ENCODE data around the gene NLGN1.
A peak's percentile ranks its signal among the peaks of the same experiment; 100 is the strongest.
"Not testable (repeated sequence)": the region's sequence is repeated elsewhere in the genome, so short reads cannot be mapped to it uniquely, and the experiment has no call there.

The NLGN1 gene

DNA sequence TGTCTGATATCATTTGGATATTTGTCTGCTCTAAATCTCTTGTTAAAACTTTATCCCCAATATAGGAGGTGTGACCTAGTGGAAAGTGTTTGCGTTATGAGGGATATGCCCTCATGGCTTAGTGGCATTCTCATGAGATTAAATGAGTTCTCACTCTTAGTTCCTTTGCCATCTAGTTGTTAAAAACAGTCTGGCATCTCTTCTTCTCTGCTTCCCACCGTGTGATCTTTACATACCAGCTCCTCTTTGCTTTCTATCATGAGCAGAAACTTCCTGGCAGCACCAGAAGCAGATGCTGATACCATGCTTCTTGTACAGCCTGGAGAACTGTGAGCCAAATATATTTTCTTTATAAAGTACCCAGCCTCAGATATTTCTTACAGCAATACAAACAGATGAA, 33.0 kb downstream of the NLGN1 start:
- DNase-seq: no peak

DNA sequence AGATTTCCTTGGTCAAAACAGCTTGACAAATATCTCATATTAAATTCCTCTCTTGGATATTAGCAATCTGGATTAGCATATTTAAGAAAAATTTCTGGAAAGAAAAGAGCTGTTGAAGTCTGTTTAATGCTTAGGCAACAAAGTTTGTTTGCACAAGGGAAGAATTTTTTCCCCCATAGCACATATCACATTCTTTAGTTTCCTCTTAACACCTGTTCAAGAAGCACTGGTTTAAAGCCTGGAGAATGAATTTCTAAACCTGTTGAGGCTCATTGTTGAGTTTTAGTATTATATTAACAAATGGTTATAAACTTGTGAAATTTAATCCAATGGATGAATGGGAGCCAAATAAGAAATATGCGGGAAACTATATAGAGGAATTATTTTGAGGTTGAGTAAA, 41.5 kb downstream of the NLGN1 start:
- no peak for DNase-seq

DNA sequence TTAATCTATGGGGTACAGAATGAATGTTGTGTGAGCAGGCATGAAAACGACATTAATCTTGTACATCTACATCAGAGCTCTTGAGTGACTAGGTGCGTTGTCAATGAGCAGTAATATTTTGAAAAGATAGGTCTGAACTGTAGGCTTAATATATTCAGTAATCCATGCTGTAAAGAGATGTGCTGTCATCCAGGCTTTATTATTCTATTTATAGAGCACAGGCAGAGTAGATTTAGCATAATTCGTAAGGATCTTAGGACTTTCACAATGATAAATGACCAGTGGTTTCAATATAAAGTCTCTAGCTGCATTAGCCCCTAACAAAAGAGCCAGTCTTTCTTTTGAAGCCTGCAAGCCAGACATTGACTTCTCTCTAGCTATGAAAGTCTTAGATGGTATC, 43.0 kb downstream of the NLGN1 start:
- no peak for DNase-seq

DNA sequence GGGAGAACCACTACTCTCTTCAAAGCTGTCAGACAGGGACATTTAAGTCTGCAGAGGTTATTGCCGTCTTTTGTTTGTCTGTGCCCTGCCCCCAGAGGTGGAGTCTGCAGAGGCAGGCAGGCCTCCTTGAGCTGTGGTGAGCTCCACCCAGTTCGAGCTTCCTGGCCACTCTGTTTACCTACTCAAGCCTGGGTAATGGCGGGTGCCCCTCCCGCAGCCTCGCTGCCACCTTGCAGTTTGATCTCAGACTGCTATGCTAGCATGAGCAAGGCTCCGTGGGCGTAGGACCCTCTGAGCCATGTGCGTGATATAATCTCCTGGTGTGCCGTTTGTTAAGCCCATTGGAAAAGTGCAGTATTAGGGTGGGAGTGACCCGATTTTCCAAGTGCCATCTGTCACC, 54.0 kb downstream of the NLGN1 start:
- DNase-seq: not testable (repeated sequence)

DNA sequence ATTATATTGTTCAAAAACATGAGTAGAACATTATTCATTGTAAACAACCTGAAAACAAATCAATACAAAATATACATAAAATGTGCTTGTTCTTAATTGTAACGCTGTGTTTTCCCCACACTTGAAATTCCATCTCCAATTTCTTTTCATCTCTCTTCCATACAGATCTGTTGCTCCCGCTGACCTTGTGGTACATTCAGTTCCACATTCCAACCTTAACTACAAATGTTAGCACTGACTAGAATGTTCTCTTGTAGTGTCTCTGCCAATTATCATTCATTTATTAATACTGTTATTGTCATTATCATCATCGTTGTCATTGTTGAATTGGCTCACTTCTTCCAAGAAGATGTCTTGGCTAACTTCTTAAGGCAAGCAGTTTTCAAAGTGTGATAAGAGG, 65.7 kb downstream of the NLGN1 start:
- DNase-seq: no peak

DNA sequence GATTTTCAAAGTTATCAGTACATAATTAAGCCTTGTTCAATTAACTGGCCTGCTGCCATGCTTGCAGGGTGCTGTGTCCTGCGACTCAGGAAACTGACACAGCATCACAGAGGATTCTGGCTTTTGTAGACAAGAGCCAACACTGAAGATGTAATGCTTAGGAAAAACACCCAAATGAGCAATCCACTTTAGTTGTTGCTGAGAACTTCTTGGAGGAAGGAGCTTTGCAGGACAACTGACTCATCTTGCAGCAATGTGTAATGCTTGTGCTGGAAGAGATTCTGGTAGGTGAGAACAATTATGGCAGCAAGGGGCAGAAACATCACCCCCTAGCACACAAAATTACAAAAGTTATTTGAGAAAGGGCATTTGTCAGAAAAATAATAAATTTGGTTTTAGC, 67.6 kb downstream of the NLGN1 start:
- no peak for DNase-seq

DNA sequence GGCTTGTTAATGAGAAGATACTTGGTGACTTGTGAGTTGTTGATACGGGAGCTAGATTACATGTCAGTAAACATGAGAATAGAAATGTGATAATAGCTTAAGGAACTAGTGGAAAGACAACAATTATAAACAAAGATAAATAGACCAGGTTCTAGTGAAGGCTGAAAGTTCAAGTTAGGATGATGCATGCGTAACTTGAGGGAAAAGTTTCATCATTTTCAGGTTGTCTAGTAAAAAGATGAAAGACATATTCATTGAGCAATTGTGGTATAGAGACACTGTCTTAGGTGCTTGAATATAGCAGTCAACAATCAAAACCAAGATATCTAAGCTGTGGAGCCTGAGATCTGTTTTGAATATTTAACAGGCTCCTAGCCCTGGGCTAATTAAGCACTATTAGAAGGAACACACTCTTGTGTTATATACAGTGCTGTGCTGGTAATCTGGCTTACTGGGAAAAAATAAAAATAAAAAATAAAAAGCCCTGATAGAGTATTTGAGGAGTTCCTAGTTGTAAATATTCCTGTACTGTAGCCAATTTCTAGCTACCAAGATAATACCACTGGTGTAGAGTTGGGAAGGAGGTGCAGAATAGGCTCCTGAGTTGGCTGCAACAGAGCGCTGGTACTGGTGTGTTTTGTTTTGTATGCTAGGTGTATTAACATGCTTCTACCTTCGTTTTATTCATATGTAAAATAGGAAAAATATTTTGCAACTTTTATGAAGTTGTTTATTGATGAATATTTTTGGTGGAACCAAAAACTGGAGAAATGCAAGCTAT, 68.5 kb downstream of the NLGN1 start:
- DNase-seq: no peak

DNA sequence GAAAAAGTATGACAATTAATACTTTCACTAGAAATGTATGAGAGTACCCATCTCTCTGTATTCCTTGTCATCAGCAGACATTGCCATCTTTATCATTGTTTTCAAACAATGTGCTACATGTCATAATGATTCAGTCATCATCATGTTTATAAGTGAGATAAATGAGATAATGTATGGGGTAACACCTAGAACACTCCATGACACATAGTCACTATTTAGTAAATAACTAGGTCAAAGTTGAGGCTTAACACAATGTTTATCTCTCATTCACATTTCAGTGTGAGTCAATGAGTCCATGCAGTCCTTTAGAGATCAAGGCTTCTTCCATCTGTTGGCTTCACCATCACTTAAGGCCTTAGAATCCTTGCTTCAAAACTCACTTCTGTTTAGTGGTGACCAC, 70.0 kb downstream of the NLGN1 start:
- no peak for DNase-seq

DNA sequence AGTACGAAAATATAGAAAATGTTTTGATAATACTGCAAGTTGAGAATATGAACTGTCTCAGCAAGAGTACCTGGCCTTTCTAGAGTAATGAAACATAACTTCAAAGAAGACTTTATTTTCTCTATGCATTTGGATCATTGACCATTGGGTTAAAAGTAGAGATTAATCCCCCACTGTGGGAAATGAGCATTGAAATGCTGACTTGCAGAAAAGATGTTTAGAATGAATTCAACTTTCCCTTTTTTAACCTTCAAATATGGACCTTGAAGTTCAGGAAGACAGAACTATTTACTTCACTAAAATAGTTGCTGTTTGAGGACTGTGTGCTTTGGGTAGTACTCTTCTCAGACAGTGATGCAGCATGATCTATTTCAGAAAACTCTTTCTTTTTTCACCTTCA, 75.7 kb downstream of the NLGN1 start:
- no peak for DNase-seq

DNA sequence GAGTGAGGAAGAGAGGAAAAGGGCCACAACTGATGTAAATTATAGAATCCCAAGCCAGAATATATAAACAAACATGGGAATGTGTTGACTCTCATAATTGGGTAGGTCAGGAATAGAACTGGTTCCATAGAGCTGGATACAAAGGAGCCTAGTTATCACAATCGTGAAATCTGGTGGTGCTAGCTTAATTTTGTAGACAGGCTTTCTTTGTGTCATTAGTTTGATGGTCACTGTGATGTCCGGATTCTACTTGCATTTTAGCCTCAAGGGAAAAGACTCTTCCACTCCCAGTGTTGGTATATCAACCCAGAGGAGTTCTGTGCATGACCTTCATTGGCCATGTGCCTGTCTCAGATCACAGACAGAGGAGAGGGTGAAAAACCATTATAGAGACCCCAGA, 81.8 kb downstream of the NLGN1 start:
- DNase-seq: no peak

DNA sequence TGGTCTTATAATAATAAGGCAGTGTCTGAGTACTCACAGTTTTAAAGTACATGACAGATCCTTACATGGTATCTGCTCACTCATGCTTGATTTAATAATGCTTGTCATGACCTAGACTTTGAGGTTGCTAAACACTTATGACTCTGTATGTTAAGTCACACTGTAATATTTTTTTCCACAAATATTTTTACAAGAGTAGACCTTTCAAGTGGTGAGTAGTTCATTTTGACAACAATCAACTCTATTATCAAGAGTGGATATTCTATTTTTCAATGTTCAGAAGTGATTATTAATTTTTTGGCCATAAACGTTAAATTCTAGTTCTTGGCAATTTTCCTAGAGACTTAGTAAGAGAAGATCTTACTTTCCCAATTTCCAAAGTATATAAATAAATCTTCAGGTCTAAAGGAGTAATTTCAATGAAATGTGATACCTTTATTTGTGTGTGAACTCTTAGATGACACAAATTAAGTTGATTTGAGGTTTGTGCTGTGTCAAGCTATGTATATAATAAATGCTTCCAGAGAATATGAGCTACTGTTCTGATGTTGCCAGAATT, 104.5 kb downstream of the NLGN1 start:
- no peak for DNase-seq

DNA sequence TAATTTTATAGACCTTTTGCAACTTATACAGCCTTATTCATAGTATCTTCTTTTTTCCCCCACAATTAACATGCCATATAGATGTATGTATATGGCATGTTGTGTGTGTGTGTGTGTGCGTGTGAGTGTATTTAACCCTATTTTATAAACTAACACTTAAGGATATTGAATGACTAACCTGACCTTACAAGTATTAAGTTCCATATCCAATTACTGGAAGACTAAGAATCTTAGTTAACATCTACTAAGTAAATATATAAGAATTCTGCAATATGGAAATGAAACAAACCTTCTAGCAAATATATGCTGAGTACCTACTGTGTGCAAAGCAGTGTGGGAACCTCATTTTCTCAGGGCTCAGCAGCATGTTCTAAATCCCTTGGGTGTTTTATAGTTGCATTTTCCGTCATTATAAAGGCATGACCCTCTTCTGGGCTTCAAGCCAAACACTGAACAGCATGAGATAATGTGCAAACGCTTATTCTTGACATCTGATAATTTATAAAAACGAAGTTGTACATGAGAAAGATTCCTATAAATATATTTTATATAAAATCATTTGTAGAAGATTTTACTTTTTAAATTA, 105.5 kb downstream of the NLGN1 start:
- DNase-seq: no peak

DNA sequence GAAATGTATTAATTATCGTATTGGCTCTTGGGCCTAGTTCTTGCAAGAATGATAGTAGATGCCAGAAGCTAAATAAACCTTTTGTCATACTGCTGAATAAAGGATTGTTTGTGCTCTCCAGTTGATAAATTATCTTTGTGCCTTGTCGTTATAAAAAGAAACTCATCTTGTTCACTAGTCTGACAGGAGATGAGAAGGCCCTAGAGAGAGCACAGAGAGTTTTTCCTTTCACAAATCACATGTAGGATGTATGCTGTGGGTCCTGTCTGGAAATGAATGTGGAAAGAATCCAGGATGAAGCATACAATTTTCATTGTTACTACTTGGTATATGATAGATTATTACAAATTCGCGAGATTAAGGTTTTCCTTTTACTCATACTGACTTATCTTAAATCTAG, 113.0 kb downstream of the NLGN1 start:
- no peak for DNase-seq

DNA sequence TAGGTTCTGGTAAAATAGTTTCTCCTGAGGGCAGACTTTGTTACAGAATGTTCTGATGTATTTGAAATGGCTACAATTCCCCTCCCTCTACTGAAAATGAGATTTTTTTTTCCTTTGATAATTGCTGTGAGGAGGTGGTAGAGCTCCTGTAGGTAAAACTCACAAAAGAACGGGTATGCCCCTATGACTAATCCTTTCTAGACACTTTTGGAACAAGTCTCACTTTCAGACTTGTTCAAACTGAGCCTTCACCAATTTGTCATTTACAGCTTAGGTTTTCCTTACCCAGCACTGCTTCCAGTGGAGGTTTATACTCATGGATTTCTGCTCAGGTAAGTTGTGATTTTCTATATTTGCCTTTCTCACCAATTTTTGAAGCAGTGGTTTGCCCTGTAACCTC, 115.6 kb downstream of the NLGN1 start:
- DNase-seq: no peak

DNA sequence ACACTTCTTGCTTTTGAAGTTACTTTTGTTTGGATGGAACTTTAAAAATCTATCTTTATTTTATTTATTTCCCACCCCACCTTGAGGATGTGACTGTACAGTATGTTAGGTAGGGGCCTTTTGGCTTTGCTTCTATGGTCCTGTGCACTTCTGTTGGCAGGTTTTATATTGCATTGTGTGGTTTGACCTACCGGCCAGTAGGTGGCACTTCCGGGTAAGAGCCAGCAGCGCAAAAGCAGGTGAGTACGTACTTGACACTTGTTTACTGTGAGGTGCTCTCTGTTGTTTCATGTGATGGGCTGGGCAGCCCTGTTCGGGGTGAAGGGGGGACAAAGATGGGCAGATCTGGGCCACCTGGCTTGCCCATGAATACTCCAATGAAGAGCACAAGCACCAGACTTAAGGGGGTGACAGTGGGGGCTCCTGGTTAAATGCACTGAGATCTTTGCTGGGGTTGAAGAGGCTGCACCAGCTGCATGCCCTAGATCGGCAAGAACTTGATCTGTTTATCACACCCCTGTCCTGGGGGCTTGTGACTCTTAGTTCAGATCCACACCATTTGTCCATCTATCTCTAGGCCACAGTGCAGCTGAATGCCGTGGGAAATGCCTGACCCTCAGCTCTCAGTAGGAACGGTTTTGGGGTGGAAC, 131.6 kb downstream of the NLGN1 start:
- peak; percentile 41 for DNase-seq

DNA sequence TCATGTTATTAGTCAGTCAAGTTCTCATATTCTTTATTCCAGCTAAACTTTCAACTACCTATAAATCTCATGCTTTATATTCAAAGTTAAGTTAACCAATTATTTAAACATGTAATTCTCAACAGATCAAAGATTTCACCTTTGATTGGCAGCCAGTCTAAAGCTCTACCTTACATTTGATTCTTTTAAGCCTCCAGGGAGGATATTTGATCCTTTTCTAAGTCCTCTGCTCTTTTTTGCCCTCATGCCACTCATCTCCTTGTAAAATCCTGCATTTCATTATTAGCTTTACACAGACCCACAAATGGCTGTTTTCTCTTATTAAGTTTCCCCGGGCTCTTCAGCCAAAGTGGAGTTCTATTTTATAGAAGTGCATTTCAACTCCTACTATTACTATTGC, 134.1 kb downstream of the NLGN1 start:
- DNase-seq: no peak

DNA sequence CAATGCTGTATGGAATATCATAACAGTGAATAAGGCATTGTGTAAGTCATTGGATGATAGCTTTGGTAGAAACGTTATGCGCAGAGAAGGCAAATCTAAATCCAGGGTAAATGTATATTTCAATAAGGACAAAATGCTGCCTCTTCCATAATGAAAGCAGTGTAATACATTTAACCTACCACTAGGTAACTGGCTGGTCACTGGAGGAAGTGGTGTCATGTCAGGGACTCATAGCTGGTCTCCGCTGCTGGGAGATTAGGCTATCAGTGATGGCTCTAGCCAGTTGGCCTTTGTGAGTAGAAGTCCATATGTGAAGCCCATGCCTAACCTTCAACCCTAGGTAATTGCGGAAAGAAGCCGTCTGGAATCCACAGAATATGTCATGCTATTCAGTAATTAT, 140.9 kb downstream of the NLGN1 start:
- DNase-seq: no peak

DNA sequence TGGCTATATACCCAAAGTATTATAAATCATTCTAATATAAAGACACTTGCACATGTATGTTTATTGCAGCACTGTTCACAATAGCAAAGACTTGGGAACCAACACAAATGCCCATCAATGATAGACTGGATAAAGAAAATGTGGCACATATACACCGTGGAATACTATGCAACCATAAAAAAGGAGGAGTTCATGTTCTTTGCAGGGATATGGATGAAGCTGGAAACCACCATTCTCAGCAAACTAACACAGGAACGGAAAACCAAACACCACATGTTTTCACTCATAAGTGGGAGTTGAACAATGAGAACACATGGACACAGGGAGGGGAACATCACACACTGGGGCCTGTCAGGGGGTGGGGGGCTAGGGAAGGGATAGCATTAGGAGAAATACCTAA, 148.0 kb downstream of the NLGN1 start:
- DNase-seq: not testable (repeated sequence)

DNA sequence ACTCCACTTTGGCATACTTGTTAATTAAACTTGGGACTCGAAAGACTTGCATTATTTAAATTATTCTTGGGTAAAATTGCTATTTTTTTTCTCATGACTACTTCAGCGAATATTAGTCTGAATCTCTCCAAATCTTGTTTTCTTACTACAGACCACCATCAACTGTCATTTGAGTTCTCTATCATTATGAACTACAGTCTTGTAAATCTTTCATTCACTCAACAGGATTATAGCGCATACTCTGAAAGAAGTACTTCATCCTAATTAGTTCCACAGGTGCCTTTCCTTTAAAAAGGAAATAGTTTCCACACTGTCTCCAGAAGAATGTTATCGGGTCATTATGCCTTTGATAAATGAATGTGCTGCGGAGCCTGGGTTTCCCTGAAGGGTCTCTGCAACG, 149.5 kb downstream of the NLGN1 start:
- no peak for DNase-seq

DNA sequence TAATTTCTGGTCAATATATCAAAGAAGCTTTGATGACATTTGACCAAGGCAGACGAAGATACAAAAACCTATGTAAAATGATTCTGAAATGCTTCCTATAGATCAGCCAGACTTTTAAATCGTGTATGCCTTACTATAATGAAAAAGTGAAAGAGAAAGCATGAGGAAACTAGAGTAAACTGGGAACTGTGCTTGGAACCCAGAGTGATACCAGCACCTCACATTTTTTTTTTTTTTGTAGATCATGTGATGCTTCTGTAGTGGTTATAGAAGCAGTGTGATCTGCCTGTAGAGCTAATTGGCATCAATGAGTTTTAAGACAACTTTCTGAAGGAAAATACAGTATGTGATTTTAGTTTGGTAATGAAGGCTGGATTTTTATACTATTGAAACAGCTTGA, 150.7 kb downstream of the NLGN1 start:
- no peak for DNase-seq

DNA sequence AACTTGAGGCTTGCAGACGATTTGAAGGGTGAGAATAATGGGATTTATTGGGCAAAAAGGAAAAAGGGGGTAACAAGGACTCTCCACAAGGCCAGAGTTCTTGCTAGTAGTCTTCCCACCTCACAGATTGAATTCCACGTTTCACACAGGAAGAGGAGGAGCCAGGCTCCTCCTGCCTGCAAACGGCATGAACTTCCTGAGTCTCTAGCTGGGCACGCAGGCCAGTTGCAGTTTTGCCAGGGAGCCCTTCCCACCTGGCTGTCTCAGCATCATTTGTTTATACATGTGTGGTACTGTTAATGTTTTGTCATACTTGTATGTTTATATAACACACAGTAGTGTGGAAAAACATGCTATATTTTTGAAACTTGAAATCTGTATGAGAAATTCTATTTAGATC, 155.0 kb downstream of the NLGN1 start:
- DNase-seq: no peak

DNA sequence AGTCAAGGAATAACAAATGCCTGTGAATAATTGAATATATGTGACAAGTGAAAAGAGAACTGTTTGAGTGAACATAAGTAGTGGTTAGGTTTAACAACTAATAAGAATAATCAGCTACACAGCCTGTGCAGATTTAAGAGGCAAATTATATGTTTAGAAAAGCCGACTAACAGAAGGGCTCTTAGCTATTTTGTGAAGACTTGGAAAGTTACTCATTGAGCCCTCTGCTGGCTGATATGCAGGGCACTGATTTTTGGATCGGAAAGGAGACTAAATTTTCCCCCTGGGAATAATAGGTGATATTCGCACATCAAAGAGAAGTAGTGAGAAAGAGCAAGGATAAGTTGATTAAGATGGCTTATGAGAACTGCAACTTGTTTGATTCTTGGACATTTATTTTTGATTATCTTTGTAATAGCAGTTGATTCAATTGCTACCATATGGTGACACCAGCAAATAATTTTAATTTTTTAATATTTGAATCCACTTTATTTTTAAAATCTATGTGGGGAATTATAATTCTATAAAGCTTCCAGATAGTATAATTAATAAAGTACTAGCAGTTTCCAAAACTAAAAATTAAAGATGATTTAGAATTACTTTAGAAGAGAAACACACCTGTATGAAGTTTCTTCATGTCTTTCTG, 156.2 kb downstream of the NLGN1 start:
- DNase-seq: no peak

DNA sequence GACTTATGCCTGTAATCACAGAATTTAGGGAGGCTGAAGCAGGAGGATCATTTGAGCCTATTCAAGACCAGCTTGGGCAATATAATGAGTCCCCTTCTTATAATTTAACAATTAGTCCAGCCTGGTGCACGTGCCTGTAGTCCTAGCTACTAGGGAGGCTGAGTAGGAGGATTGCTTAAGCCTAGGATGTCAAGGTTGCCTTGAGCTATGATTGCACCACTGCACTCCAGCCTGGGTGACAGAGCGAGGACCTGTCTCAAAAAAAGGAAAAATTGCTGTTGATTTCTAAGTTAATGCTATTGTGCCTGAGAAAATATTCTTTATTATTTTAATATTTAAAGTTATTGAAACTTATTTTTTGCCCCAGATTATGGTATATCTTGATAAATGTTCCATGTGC, 159.0 kb downstream of the NLGN1 start:
- DNase-seq: no peak

DNA sequence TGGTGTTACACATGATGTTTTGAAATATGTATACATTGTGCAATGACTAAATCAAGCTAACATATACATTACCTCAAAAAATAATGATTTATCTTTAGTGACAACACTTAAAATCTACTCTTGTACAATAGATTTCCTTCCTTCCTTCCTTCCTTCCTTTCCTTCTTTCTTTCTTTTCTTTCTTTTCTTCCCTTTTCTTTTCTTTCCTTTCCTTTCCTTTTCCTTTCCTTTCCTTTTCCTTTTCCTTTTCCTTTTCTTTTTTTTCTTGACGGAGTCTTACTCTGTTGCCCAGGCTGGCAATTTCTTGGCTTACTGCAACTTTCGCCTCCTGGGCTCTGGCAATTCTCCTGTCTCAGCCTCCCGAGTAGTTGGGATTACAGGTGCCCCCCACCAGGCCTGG, 170.5 kb downstream of the NLGN1 start:
- no peak for DNase-seq
